Spinal cord (tissue), 10 donors: ENCODE measurements around the gene E2F2. TPM values are rescaled to one million over a fixed set of nuclear protein-coding genes. Genes with fewer than 3 reads are reported as not detected.
"Not testable (repeated sequence)": the region's sequence is repeated elsewhere in the genome, so short reads cannot be mapped to it uniquely, and the experiment has no call there.

ENCODE experiments used
- DNase-seq, 6 donors: peaks; one replicate each; pipeline versions ENCODE4 v3.0.0 to v3.0.0-alpha.2; 2013 to 2015; ENCODE audit warnings: low spot score in 6 of 6, low read depth in 4 of 6
- H3K27ac ChIP-seq: one replicate; pipeline ENCODE4 v1.5.1; 2013; ENCODE audit warnings: low read depth, low read length, control low read depth
- H3K27me3 ChIP-seq: one replicate; pipeline ENCODE4 v1.6.1; 2013; ENCODE audit warnings: low read length; ENCODE audit not compliant: control insufficient read depth, insufficient read depth
- H3K36me3 ChIP-seq: one replicate; pipeline ENCODE4 v1.6.1; 2013; ENCODE audit warnings: low read length; ENCODE audit not compliant: control insufficient read depth, insufficient read depth
- H3K4me1 ChIP-seq: one replicate; pipeline ENCODE4 v1.6.1; 2013; ENCODE audit warnings: low read length; ENCODE audit not compliant: control insufficient read depth, insufficient read depth
- H3K4me3 ChIP-seq: one replicate; pipeline ENCODE4 v1.5.1; 2013; ENCODE audit warnings: low read depth, low read length, control low read depth
- H3K9me3 ChIP-seq: one replicate; pipeline ENCODE4 v1.6.1; 2013; ENCODE audit warnings: low read length; ENCODE audit not compliant: control insufficient read depth, insufficient read depth
- WGBS: methylation state at CpG from one replicate; pipeline ENCODE4 v1.1.5; 2013; ENCODE audit warnings: missing lambda C conversion rate; ENCODE audit not compliant: insufficient coverage; 5-methylcytosine and 5-hydroxymethylcytosine counted together
- polyA plus RNA-seq, 2 donors: library from polyadenylated mRNA; unstranded; fragments of 120-200 nt; gene quantifications; one replicate each; pipeline ENCODE4 v1.2.1, GENCODE V29; 2013; ENCODE audit not compliant: insufficient read length in 2 of 2
- total RNA-seq, 2 donors: library from RNA; depleted of rRNA in 1 of 2; stranded (reverse); fragments of 120-200 nt in 1 of 2; fragments of >200 nt in 1 of 2; gene quantifications; one replicate each; pipeline versions ENCODE4 v1.2.3 to v1.2.4, GENCODE V29; 2013 to 2014
- donor health status: healthy.

Gene E2F2
- total and polyA plus RNA-seq, 4 donors, result 3.1 to 5.8 (median 3.6) TPM

GRCh38 chr1:23548704-23549143 lies 17.7 kb upstream of the E2F2 start:
- no peaks in the 10 kb centered on the region for H3K36me3 ChIP-seq
- H3K9me3 ChIP-seq, result no peaks in the 10 kb centered on the region
- DNase-seq, result no peak
- no peak overlapping the region for H3K4me3 ChIP-seq
- H3K27ac ChIP-seq, result no peak overlapping the region
- no peaks in the 10 kb centered on the region for H3K27me3 ChIP-seq
- peaks cover 15% of the 10 kb centered on the region for H3K4me1 ChIP-seq
- WGBS, result 63% methylated on average over 8 of the region's 9 CpGs

GRCh38 chr1:23546897-23547584 lies 16.0 kb upstream of the E2F2 start:
- Histone ChIP-seq H3K36me3 (no peaks in the 10 kb centered on the region), H3K4me3 (no peak overlapping the region), H3K27me3 (no peaks in the 10 kb centered on the region), H3K4me1 (peaks cover 12% of the 10 kb centered on the region), H3K9me3 (no peaks in the 10 kb centered on the region), H3K27ac (no peak overlapping the region)
- no peak for DNase-seq
- WGBS, result 60% methylated on average over 1 of the region's 8 CpGs

- DNase-seq, result no peak
- H3K4me1 ChIP-seq, result peaks cover 12% of the 10 kb centered on the region
- H3K9me3 ChIP-seq, result no peaks in the 10 kb centered on the region
- no peaks in the 10 kb centered on the region for H3K27me3 ChIP-seq
- WGBS, result 91% methylated on average over 9 of the region's 9 CpGs
- no peak overlapping the region for H3K27ac ChIP-seq
- H3K4me3 ChIP-seq, result no peak overlapping the region
- no peaks in the 10 kb centered on the region for H3K36me3 ChIP-seq
Measured at GRCh38 chr1:23545851-23546250, 14.8 kb upstream of the E2F2 start.

GRCh38 chr1:23544444-23545389 lies 13.7 kb upstream of the E2F2 start:
- WGBS, result 0% methylated on average over 2 of the region's 8 CpGs
- peak in 3 of 6 donors; percentile 70 to 94 (median 89) for DNase-seq
- no peak overlapping the region for H3K27ac ChIP-seq
- no peaks in the 10 kb centered on the region for H3K36me3 ChIP-seq
- H3K4me1 ChIP-seq, result peaks cover 18% of the 10 kb centered on the region
- no peaks in the 10 kb centered on the region for H3K27me3 ChIP-seq
- H3K4me3 ChIP-seq, result no peak overlapping the region
- no peaks in the 10 kb centered on the region for H3K9me3 ChIP-seq

GRCh38 chr1:23543707-23544443 lies 12.8 kb upstream of the E2F2 start:
- Histone ChIP-seq H3K9me3 (no peaks in the 10 kb centered on the region), H3K4me1 (peaks cover 22% of the 10 kb centered on the region), H3K27ac (no peak overlapping the region), H3K27me3 (no peaks in the 10 kb centered on the region), H3K36me3 (no peaks in the 10 kb centered on the region), H3K4me3 (no peak overlapping the region)
- WGBS, result 88% methylated on average over 6 of the region's 8 CpGs
- DNase-seq, result no peak

- not testable (repeated sequence) for DNase-seq, H3K9me3 ChIP-seq, H3K4me3 ChIP-seq, H3K36me3 ChIP-seq, H3K27ac ChIP-seq, H3K27me3 ChIP-seq
- no CpG with 5 or more reads among the region's 5 CpGs for WGBS
- H3K4me1 ChIP-seq, result peaks cover 18% of the 10 kb centered on the region
Measured at GRCh38 chr1:23542940-23543339, 11.9 kb upstream of the E2F2 start.

GRCh38 chr1:23539698-23540266 lies 8.7 kb upstream of the E2F2 start:
- Histone ChIP-seq H3K9me3 (no peaks in the 10 kb centered on the region), H3K4me1 (peaks cover 11% of the 10 kb centered on the region), H3K36me3 (no peaks in the 10 kb centered on the region), H3K4me3 (peak overlapping the region; percentile 4), H3K27me3 (no peaks in the 10 kb centered on the region), H3K27ac (no peak overlapping the region)
- 0% methylated on average over 13 of the region's 16 CpGs for WGBS
- DNase-seq, result peak in 3 of 6 donors; percentile 74 to 96 (median 94)

GRCh38 chr1:23537296-23537973 lies 6.4 kb upstream of the E2F2 start:
- Histone ChIP-seq H3K27me3 (no peaks in the 10 kb centered on the region), H3K27ac (no peak overlapping the region), H3K4me3 (no peak overlapping the region), H3K36me3 (no peaks in the 10 kb centered on the region), H3K9me3 (no peaks in the 10 kb centered on the region), H3K4me1 (peaks cover 10% of the 10 kb centered on the region)
- no peak for DNase-seq
- 77% methylated on average over 5 of the region's 9 CpGs for WGBS
